ENCODE results near the gene CRYAA.
"Not testable (repeated sequence)": the region's sequence is repeated elsewhere in the genome, so short reads cannot be mapped to it uniquely, and the experiment has no call there.

Gene CRYAA

GRCh38 chr21:43168708-43169107, at the start of gene CRYAA:
Gene CRYAA (plus strand): TSS chr21:43169008. CDS start chr21:43169100, 92 bp downstream.
- DNase-seq (ENCODE audit: low read depth), result not testable (repeated sequence)

GRCh38 chr21:43130094-43130493, 38.7 kb upstream of the CRYAA start:
- not testable (repeated sequence) for DNase-seq (ENCODE audit: low read depth)

GRCh38 chr21:43134520-43134919, 34.3 kb upstream of the CRYAA start:
- DNase-seq (ENCODE audit: low read depth), result not testable (repeated sequence)

- not testable (repeated sequence) for DNase-seq (ENCODE audit: low read depth)
Measured at GRCh38 chr21:43138944-43139343, 29.9 kb upstream of the CRYAA start.

GRCh38 chr21:43141407-43141806, 27.4 kb upstream of the CRYAA start:
- not testable (repeated sequence) for DNase-seq (ENCODE audit: low read depth)

- not testable (repeated sequence) for DNase-seq (ENCODE audit: low read depth)
Measured at GRCh38 chr21:43146637-43147036, 22.2 kb upstream of the CRYAA start.

GRCh38 chr21:43147999-43148398, 20.8 kb upstream of the CRYAA start:
- DNase-seq (ENCODE audit: low read depth), result not testable (repeated sequence)

GRCh38 chr21:43149344-43149743, 19.5 kb upstream of the CRYAA start:
- DNase-seq (ENCODE audit: low read depth), result not testable (repeated sequence)

GRCh38 chr21:43153601-43154000, 15.2 kb upstream of the CRYAA start:
- not testable (repeated sequence) for DNase-seq (ENCODE audit: low read depth)

- not testable (repeated sequence) for DNase-seq (ENCODE audit: low read depth)
Measured at GRCh38 chr21:43159279-43160175, 9.3 kb upstream of the CRYAA start.

GRCh38 chr21:43161826-43162707, 6.7 kb upstream of the CRYAA start:
- DNase-seq (ENCODE audit: low read depth), result not testable (repeated sequence)

- not testable (repeated sequence) for DNase-seq (ENCODE audit: low read depth)
Measured at GRCh38 chr21:43162708-43163205, 6.1 kb upstream of the CRYAA start.

GRCh38 chr21:43164823-43165222, 4.0 kb upstream of the CRYAA start:
- not testable (repeated sequence) for DNase-seq (ENCODE audit: low read depth)

GRCh38 chr21:43165734-43166133, 3.1 kb upstream of the CRYAA start:
- DNase-seq (ENCODE audit: low read depth), result not testable (repeated sequence)

- DNase-seq (ENCODE audit: low read depth), result not testable (repeated sequence)
Measured at GRCh38 chr21:43169230-43169886, 550 bp downstream of the CRYAA start.

- DNase-seq (ENCODE audit: low read depth), result not testable (repeated sequence)
Measured at GRCh38 chr21:43169891-43170290, 1.1 kb downstream of the CRYAA start.

- not testable (repeated sequence) for DNase-seq (ENCODE audit: low read depth)
Measured at GRCh38 chr21:43172812-43173211, 4.0 kb downstream of the CRYAA start.

GRCh38 chr21:43173438-43173837, 4.6 kb downstream of the CRYAA start:
- DNase-seq (ENCODE audit: low read depth), result not testable (repeated sequence)

GRCh38 chr21:43173930-43174329, 5.1 kb downstream of the CRYAA start:
- DNase-seq (ENCODE audit: low read depth), result not testable (repeated sequence)

GRCh38 chr21:43174998-43175397, 6.2 kb downstream of the CRYAA start:
- DNase-seq (ENCODE audit: low read depth), result not testable (repeated sequence)

- not testable (repeated sequence) for DNase-seq (ENCODE audit: low read depth)
Measured at GRCh38 chr21:43176621-43177020, 7.8 kb downstream of the CRYAA start.
